ENCODE data around the gene SHB.
"Not testable (repeated sequence)": the region's sequence is repeated elsewhere in the genome, so short reads cannot be mapped to it uniquely, and the experiment has no call there.

SHB gene

DNA sequence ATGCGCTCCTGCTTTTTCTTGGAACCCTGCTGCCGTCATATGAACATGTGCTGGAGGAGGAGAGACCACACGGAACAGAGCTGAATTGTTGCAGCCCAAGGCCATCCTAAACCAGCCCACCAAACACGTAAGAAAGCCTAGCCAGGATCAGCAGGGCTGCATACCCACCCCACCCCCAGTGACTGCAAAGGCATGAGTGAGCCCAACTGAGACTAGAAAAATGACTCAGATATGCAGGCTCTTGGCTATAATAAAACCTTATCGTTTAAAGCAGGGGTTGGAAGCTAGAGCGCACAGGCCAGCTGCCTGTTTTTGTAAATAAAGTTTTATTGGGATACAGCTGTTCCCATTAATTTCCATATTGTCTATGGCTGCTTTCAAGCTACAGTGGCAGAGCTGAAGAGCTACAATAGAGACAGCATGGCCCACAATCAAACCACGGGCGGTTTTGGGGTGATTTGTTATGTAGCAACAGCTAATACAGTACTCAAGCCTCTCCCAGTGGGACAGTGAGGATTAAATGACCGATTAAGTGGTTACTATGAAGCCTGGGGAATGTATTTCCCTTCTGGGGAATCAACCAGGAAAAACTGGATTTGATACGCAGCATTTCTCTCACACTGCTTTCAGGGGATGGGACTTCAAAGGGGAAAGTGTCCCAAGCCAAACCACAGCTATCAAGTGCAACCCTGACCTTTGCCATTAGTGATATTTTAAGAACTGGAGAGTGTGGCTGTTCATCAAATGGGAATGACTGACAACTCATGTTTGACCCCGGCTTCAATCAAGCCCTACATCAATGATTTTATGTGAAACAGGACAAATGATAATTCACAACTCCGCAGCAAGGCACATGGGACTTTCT, 6.3 kb downstream of the SHB start:
- DNase-seq, result no peak

DNA sequence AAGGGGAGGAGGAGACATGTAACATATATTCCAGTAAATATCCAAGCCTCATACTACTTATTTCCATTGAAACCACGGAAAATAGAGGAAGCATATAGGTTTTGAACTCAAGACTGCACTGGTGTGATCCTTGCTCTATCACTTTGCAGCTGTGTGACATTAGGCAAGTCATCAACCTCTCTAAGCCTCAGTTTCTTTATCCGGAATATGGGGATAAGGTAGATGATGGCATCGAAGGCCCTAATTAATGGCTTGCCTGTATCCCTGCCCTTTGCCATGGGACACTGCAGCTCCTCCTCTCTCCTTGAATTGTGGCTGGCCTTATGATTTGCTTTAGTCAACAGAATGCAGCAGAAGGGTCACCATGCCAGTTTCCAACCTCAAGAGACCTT, 6.9 kb downstream of the SHB start:
- no peak for DNase-seq

- DNase-seq, result no peak
Measured at GRCh38 chr9:38061326-38061977, 7.6 kb downstream of the SHB start.

DNA sequence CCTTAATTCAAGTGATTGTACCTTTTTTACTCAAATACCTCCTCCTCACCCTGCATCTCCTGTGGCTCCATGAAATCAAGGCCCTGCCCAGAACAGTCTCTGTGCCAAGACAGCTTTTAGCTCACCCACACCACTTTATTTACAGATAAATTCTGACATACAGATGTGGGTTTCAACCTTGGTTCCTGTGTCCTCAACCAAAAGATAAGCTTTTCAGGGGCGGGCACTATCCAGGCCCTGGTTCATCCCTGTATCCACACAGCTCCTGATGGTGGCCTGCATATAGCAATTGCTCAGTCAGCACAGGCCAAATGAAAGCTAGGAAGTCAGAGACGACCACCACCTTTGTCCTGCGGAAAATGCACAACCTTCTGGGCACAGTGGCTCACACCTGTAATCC, 8.3 kb downstream of the SHB start:
- DNase-seq, result no peak

DNA sequence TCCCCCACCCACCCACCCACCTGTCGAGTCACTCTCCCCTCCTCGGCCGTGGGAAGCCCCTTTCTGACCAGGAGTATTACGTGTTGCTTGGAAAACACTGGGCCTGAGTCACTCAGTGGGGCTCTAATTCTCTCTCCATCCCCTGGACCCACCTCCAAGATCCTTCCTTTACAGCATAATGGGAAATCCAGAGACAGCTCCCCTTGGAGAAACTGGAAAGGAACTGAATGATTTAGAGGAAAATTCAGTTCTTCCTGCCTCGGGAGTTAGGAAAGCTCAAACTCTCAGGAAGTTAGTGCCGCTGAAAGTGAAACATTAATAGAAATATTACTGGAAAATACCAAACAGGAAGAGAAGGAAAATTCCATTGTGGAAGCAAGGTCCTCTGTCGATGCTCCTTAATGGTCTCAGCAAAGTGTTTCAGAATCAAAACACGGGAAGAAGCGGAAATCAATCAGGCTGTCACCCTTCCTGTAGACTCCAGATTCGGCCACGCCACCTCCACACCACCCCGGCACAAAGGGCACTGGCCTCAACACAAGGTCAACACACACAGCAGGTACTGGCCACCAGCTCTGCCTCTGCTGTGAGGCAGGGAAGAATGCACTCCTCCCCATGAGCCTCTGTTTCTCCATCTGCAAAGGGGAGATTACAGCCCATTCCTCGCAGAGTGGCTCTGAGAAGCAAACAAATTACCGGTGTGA, 9.6 kb downstream of the SHB start:
- DNase-seq, result no peak

DNA sequence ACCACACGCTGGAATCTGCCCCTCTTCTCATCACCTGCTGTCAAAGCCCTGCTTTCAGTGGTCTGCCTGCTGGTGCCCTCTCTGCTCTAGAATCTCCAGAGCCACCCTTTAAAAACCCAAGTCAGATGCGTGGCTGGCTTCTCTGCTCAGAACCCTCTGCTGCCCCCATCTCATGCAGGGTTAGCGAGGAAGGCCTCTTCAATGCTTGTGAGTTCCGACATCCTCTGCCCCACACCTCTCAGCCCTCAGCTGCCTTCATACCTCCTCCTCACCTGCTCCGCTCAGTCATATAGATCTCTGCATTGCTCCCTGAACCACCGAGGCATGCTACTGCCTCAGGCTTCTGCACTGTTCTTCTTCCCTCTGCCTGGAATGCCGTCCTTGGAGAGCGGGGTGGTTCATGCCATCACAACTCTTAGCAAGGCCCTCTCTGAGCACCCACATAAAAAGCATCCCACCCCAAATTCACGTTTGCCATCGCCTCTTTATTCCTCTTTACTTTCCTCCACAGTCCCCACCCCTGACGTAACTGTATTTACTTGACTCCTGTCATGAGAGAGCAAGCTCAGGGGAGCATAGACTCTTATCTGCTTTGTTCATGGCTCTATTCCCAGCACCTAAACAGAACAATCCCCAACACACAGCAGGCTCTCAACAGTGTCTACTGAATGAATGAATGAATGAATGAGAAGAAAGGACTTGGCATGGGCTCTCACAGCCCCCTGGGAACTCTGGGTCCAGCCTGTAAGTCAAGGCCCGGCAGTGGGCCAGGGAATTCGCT, 10.4 kb downstream of the SHB start:
- DNase-seq, result no peak

DNA sequence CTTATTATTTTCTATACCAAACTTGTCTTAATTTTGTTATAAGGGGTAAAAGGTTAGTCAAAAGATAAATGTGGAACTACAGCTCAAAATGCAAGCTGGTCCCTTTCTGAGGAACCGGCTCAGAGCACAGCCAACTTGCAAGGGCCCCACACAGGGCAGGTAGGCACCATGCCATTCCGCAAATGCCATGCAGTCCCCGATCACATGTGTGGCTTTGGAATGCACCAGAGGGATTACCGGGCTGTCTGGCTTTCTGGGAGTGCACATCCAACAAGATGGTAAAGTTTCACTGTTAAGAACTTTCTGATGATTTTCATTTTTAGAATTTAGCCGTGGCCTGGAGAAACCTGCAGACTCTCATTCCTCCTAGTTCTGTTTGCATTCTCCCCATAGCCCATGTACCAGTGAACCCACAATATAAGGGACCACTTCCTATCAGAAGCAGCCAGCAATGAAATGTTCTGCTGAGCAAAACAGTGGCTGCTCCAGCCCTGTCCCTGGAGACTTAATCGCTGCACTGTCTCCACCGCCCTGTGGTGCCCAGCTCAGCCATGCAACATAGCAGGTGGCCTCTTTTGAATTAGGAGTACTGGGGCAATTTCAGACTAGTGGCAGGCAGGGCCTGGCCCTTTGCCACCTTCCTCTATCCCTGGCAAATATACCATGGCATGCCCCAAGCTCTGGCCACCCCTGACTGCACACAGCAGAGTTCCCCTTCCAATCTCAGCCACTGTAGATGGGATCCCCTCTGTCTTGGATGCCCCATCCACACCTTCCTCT, 11.4 kb downstream of the SHB start:
- DNase-seq, result no peak

- DNase-seq, result no peak
Measured at GRCh38 chr9:38054653-38055052, 14.4 kb downstream of the SHB start.

DNA sequence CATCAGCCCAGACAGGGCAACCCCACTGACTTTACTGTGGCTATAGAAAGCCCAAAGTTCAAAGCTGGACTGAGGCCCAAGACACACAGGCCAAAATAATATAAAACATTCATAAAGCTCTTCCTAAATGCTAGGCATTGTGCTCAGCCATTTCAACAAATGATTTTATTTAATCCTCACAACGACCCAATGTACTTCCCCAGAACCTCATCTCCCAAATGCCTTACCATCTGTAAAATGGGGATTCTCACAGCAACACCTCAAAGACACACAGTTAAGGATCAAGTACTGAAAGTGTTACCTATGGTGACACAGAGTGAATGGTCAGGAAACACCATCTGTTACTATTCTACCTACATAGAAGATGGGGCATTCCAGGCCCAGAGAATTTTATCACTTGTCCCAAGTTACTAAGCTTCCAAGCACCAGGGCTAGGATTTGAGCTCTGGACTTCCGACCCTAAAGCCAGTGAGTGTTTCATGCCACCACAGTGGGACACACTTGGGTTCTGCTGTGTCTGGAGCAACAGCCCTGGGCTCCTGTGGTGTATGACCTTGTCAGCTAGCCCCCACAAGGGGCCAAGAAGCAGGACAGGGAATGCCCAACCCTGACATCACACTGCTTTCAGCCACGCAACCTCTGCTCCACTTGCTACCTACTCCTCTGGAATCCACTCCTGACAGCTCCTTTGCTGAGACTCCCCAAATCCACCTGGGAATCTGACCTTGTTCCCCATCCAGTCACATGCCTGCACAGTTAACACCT, 15.1 kb downstream of the SHB start:
- DNase-seq, result no peak

DNA sequence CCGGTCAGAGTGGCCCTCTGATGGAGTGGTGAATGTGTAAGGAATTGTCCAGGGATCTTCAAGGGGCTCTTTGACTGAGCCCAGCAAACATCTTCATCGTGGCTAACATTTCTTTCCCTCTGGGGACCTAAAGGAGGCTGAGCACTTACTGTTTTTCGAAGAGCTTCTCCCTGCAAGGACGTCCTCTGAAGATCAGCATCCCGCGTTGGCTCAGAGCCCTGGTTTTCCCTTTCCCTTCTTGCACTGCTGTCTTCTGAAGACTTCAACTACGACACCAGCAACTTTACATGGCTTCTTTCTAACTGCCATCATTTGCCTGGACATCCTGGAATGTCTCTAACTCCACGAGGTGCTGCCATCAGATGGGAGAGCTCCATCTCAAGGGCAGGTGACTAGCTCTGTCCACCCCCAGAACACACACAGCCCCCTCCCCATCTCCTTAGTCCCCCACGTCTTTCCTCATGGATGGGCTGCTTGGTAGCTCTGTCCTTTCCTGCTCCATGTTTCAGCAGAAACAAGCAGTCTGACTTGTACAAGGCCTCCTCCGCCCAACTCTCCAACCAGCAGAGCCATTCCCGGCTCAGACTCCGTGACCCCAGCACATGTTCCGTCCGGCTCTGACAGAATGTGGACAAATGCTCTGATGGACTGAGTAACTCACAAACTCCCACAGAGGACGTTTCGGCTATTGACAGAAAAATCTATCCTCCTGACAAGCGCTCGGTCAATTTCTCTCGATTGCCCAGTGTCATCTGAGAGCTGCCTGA, 17.1 kb downstream of the SHB start:
- DNase-seq, result no peak

DNA sequence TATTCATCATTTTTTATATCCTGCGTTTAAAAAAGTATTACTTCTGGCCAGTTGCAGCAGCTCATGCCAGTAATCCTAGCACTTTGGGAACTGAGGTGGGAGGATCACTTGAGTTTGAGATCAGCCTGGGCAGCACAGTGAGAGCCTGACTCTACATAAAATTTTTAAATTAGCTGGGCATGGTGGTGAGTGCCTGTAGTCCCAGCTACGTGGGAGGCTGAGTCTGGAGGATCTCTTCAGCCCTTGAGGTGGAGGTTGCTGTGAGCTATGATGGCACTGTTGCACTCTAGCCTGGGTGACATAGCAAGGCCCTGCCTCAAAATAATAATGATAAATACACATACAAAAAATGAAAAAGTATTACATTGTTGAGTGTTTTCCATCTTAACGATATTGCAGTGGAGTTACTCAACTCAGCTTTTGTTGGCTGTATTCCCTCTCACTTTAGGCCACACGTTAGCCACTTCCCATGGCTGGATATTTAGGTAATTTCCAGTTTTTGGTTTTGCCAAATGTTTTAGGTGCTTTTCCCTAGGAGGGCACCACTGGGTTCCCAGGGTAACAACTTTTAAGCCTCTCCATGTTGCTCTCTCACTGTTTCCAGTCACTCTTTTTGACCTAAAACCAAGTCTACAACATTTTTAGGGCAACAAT, 20.6 kb downstream of the SHB start:
- no peak for DNase-seq

DNA sequence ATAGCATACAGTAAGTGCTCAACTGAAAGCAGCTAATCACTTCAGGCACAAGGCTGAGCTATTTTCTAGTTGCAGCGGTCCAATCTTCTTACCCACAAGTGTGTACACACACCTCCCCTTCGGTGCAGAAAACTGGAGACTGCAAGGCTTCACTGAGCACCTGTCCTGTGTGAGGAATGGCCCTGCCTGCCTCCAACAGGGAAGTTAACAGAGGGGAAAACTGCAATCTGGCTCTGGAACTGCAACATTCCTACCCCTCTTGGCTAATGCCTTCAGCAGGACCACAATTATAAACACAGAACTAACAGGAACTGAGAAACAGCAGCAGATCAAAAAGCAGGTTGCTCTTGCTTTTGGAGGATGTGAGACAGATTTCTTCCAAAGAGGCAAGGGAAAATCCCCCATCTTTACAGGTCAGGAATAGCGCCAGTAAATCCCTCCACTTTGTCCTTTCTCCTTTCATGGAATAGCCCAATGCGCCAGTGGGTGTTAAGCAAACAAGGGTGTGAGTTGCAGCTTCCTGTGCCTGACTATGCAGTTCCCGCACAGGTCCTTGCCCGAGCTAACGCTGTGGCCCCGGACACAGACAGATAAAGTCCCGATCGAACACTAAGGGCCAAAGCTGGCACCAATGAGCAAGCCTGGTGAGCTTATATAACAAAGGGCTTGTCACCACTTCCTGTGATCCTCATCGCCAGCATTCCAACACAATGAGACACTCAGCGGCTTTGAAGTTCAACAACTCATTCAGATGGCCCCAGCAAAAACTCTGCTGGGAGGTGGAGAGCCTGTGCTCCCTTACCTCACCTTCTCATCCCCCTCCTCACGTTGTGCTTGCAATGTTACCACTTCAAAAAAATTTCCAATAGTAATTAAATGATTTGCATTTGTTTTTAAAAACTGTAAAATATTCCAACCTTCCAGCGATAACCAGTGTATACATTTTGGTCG, 21.5 kb downstream of the SHB start:
- DNase-seq, result no peak

GRCh38 chr9:38046661-38047300, 22.2 kb downstream of the SHB start:
- DNase-seq, result no peak

- DNase-seq, result not testable (repeated sequence)
Measured at GRCh38 chr9:38045939-38046338, 23.1 kb downstream of the SHB start.

DNA sequence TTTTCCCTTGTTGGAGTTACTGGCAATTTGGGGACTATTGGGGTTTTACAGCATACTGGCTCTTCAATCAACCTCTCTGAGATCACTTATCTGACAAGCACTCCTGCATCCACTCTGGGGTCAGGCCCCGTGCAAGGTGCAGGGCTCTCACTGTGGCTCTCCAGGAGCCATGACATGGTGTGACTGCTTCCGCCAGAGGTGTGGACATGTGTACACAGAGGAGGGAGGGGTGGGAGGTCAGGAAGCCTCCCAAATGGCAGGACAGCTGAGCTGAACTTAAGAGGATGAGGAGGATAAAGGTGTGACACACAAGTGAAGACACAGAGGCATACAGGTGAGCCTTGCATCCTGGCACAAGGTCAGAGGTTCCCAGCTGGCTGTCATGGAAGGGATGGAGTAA, 24.3 kb downstream of the SHB start:
- no peak for DNase-seq

DNA sequence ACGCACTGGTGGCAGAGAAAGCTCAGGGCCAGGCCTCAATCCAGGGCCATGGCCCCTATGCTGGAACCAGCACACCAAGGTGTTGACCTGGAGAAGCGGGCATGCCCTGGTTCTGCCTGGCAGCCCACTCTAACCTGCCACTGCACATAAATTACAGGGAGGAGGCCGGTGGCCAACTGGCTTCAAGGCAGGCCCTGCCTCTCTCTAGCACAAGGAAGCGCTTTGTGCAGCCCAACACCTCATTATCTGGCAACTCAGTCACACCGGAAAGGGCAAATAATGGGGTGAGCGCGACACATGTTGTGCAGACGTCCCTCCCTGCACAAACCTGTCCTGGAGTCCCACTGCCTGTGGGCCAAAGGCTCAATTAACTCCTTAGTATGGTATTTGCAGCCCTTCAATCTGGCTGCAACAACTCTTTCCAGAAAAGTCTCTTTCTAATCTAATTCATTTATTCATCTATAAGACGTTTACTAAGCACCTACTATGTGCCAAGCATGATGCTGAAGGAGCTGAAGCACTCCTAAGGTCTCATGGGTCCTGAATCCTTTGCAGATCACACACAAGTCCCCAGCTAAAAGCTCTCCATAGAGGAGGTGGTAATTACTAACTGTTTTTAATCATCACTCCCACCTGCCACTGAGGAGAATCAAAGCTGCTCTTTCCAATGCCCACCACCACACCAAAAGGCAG, 24.9 kb downstream of the SHB start:
- DNase-seq, result no peak

- no peak for DNase-seq
Measured at GRCh38 chr9:38042626-38043357, 26.2 kb downstream of the SHB start.

Measured in stimulated activated naive CD4-positive, alpha-beta T cell (primary cell).